Hepatocyte (in vitro differentiated cells): Measurements from ENCODE around the gene GPC5. TPM values are rescaled to one million over a fixed set of nuclear protein-coding genes. Genes with fewer than 3 reads are reported as not detected.

Experiments used
- DNase-seq: peaks from one replicate; pipeline ENCODE4 v3.0.0-alpha.2; 2016; ENCODE audit warnings: low spot score
- H2AFZ ChIP-seq: fragments of 200-600 bp; sonication (generic); 2 replicates; pipeline ENCODE4 v1.6.0; 2016; ENCODE audit warnings: antibody characterized with exemption, mild to moderate bottlenecking
- H3K27ac ChIP-seq: fragments of 200-600 bp; sonication (generic); 2 replicates; pipeline ENCODE4 v1.5.1; 2016; ENCODE audit warnings: mild to moderate bottlenecking
- H3K27me3 ChIP-seq: fragments of 200-600 bp; sonication (generic); 2 replicates; pipeline ENCODE4 v1.6.1; 2016
- H3K36me3 ChIP-seq: fragments of 200-600 bp; sonication (generic); replicated peaks from 2 replicates; pipeline ENCODE4 v1.5.1; 2016; ENCODE audit warnings: low read depth; ENCODE audit not compliant: insufficient read depth
- H3K4me1 ChIP-seq: fragments of 200-600 bp; sonication (generic); 2 replicates; pipeline ENCODE4 v1.5.1; 2016; ENCODE audit warnings: mild to moderate bottlenecking, moderate library complexity; ENCODE audit not compliant: insufficient read depth
- H3K4me2 ChIP-seq: fragments of 200-600 bp; sonication (generic); 2 replicates; pipeline ENCODE4 v1.6.0; 2016
- H3K4me3 ChIP-seq: fragments of 200-600 bp; sonication (generic); 2 replicates; pipeline ENCODE4 v1.5.1; 2016; ENCODE audit warnings: mild to moderate bottlenecking
- H3K79me2 ChIP-seq: fragments of 200-600 bp; sonication (generic); 2 replicates; pipeline ENCODE4 v1.6.0; 2017; ENCODE audit warnings: mild to moderate bottlenecking
- H3K9me2 ChIP-seq: fragments of 200-600 bp; sonication (generic); replicated peaks from 2 replicates; pipeline ENCODE4 v1.6.0; 2017; ENCODE audit warnings: mild to moderate bottlenecking; ENCODE audit not compliant: insufficient read depth
- H3K9me3 ChIP-seq: fragments of 200-600 bp; sonication (generic); 2 replicates; pipeline ENCODE4 v1.5.1; 2016; ENCODE audit warnings: low read depth, mild to moderate bottlenecking
- H4K20me1 ChIP-seq: fragments of 200-600 bp; sonication (generic); 2 replicates; pipeline ENCODE4 v1.6.0; 2016; ENCODE audit warnings: mild to moderate bottlenecking; ENCODE audit not compliant: insufficient read depth, poor library complexity, severe bottlenecking
- CTCF ChIP-seq: fragments of 200-600 bp; sonication (generic); IDR thresholded peaks from 2 replicates; pipeline ENCODE4 v1.5.1; 2016; ENCODE audit warnings: antibody characterized with exemption, mild to moderate bottlenecking; ENCODE audit not compliant: poor library complexity
- EZH2 ChIP-seq: fragments of 200-600 bp; sonication (generic); IDR thresholded peaks from 2 replicates; pipeline ENCODE4 v1.6.1; 2016; ENCODE audit warnings: antibody characterized with exemption, mild to moderate bottlenecking, borderline replicate concordance
- EZH2phosphoT487 ChIP-seq: fragments of 200-600 bp; sonication (generic); IDR thresholded peaks from one replicate; pipeline ENCODE4 v1.6.1; 2018; ENCODE audit warnings: antibody characterized with exemption, mild to moderate bottlenecking, low read depth, moderate library complexity; ENCODE audit not compliant: unreplicated experiment, severe bottlenecking
- WGBS: methylation state at CpG from one replicate; pipeline ENCODE4 v1.1.6; 2016; ENCODE audit warnings: low lambda C conversion rate; ENCODE audit errors: missing lambda C conversion rate; 5-methylcytosine and 5-hydroxymethylcytosine counted together
- polyA plus RNA-seq: library from polyadenylated mRNA; unstranded; fragments of >200 nt; fragmentation: Nextera tagmentation; extraction: Ambion mirVana; gene quantifications from 2 replicates; pipeline ENCODE4 v1.2.1, GENCODE V29; 2016
- total RNA-seq: library from RNA; depleted of rRNA; stranded (reverse); fragments of >200 nt; gene quantifications from 2 replicates; pipeline ENCODE4 v1.2.3, GENCODE V29; 2014

The GPC5 gene
- total and polyA plus RNA-seq, 2 experiments from 2014 or later, result 3.9 to 5.4 TPM

- Histone ChIP-seq H3K27ac (no peak overlapping the region), H3K36me3 (no peaks in the 10 kb centered on the region), H3K4me1 (no peaks in the 10 kb centered on the region), H3K4me2 (no peak overlapping the region), H3K27me3 (no peaks in the 10 kb centered on the region), H3K4me3 (no peak overlapping the region), H2AFZ (no peak overlapping the region), H3K79me2 (no peaks in the 10 kb centered on the region), H3K9me3 (no peaks in the 10 kb centered on the region), H4K20me1 (no peaks in the 10 kb centered on the region), H3K9me2 (no peaks in the 10 kb centered on the region)
- WGBS, result 93% methylated on average over 3 of the region's 3 CpGs
- DNase-seq, result no peak
- no peak for TF ChIP-seq CTCF
- no peak for TF ChIP-seq EZH2
- no peak for TF ChIP-seq EZH2phosphoT487
Measured at GRCh38 chr13:91516799-91517198, 118.4 kb downstream of the GPC5 start.

- H3K4me2 ChIP-seq, result no peak overlapping the region
- no peak for TF ChIP-seq EZH2phosphoT487
- TF ChIP-seq EZH2, result no peak
- no peak for TF ChIP-seq CTCF
- no peaks in the 10 kb centered on the region for H3K9me2 ChIP-seq
- no peak overlapping the region for H3K27ac ChIP-seq
- no peaks in the 10 kb centered on the region for H3K79me2 ChIP-seq
- no peaks in the 10 kb centered on the region for H3K4me1 ChIP-seq
- H3K4me3 ChIP-seq, result no peak overlapping the region
- no peaks in the 10 kb centered on the region for H3K36me3 ChIP-seq
- no peaks in the 10 kb centered on the region for H3K9me3 ChIP-seq
- H4K20me1 ChIP-seq, result no peaks in the 10 kb centered on the region
- DNase-seq, result no peak
- no peak overlapping the region for H2AFZ ChIP-seq
- H3K27me3 ChIP-seq, result no peaks in the 10 kb centered on the region
Measured at GRCh38 chr13:91520952-91521351, 122.5 kb downstream of the GPC5 start.

- WGBS, result 87% methylated on average over 3 of the region's 3 CpGs
- Histone ChIP-seq H3K79me2 (no peaks in the 10 kb centered on the region), H3K4me1 (no peaks in the 10 kb centered on the region), H3K27ac (no peak overlapping the region), H3K4me2 (no peak overlapping the region), H3K9me2 (no peaks in the 10 kb centered on the region), H3K27me3 (no peaks in the 10 kb centered on the region), H4K20me1 (no peaks in the 10 kb centered on the region), H3K9me3 (no peaks in the 10 kb centered on the region), H2AFZ (no peak overlapping the region), H3K36me3 (no peaks in the 10 kb centered on the region), H3K4me3 (no peak overlapping the region)
- no peak for DNase-seq
- TF ChIP-seq EZH2phosphoT487 (no peak), EZH2 (no peak), CTCF (no peak)
Measured at GRCh38 chr13:91523116-91523515, 124.7 kb downstream of the GPC5 start.

- TF ChIP-seq CTCF (no peak), EZH2 (no peak), EZH2phosphoT487 (no peak)
- Histone ChIP-seq H3K9me3 (no peaks in the 10 kb centered on the region), H3K4me1 (no peaks in the 10 kb centered on the region), H3K79me2 (no peaks in the 10 kb centered on the region), H3K27ac (no peak overlapping the region), H3K4me2 (no peak overlapping the region), H4K20me1 (no peaks in the 10 kb centered on the region), H3K36me3 (no peaks in the 10 kb centered on the region), H3K27me3 (no peaks in the 10 kb centered on the region), H3K4me3 (no peak overlapping the region), H2AFZ (no peak overlapping the region), H3K9me2 (no peaks in the 10 kb centered on the region)
- WGBS, result 82% methylated on average over 3 of the region's 3 CpGs
- no peak for DNase-seq
Measured at GRCh38 chr13:91526543-91527033, 128.2 kb downstream of the GPC5 start.
